Ectodermal cell (in vitro differentiated cells): ENCODE measurements around the gene ODR4. TPM values are rescaled to one million over a fixed set of nuclear protein-coding genes. Genes with fewer than 3 reads are reported as not detected.
A peak's percentile ranks its signal among the peaks of the same experiment; 100 is the strongest.
"Not testable (repeated sequence)": the region's sequence is repeated elsewhere in the genome, so short reads cannot be mapped to it uniquely, and the experiment has no call there.

ENCODE experiments used
- H3K27ac ChIP-seq: 2 replicates; pipeline ENCODE4 v1.7.0; 2013; ENCODE audit warnings: mild to moderate bottlenecking, low read depth, low read length; ENCODE audit not compliant: insufficient read depth, poor library complexity, severe bottlenecking
- H3K27me3 ChIP-seq: 2 replicates; pipeline ENCODE4 v1.7.0; 2013; ENCODE audit warnings: mild to moderate bottlenecking, low read length; ENCODE audit not compliant: insufficient read depth, control insufficient read depth, poor library complexity, severe bottlenecking
- H3K36me3 ChIP-seq: one replicate; pipeline ENCODE4 v1.7.0; 2013; ENCODE audit warnings: low read length; ENCODE audit not compliant: control insufficient read depth, insufficient read depth
- H3K4me1 ChIP-seq: one replicate; pipeline ENCODE4 v1.7.0; 2013; ENCODE audit warnings: low read length; ENCODE audit not compliant: control insufficient read depth, insufficient read depth
- H3K4me3 ChIP-seq: 2 replicates; pipeline ENCODE4 v1.7.0; 2013; ENCODE audit warnings: low read depth, low read length, control low read depth; ENCODE audit not compliant: insufficient read depth
- H3K9me3 ChIP-seq: 2 replicates; pipeline ENCODE4 v1.7.0; 2013; ENCODE audit warnings: mild to moderate bottlenecking, low read length, moderate library complexity; ENCODE audit not compliant: control insufficient read depth
- WGBS, 2 experiments: methylation state at CpG; one replicate each; pipeline ENCODE4 v1.1.7; 2013; ENCODE audit warnings: missing lambda C conversion rate in 2 of 2; 5-methylcytosine and 5-hydroxymethylcytosine counted together
- polyA plus RNA-seq, 4 experiments: library from polyadenylated mRNA; stranded (reverse); fragments of 50-300 nt; gene quantifications; one replicate each; pipeline ENCODE4 v1.2.3, GENCODE V29; 2013

The ODR4 gene
- polyA plus RNA-seq (2013, experiment 1 of 4): 26.2 TPM
- polyA plus RNA-seq (2013, experiment 2 of 4): 22.9 TPM
- 21.9 TPM for polyA plus RNA-seq (2013, experiment 3 of 4)
- 26.9 TPM for polyA plus RNA-seq (2013, experiment 4 of 4)

DNA sequence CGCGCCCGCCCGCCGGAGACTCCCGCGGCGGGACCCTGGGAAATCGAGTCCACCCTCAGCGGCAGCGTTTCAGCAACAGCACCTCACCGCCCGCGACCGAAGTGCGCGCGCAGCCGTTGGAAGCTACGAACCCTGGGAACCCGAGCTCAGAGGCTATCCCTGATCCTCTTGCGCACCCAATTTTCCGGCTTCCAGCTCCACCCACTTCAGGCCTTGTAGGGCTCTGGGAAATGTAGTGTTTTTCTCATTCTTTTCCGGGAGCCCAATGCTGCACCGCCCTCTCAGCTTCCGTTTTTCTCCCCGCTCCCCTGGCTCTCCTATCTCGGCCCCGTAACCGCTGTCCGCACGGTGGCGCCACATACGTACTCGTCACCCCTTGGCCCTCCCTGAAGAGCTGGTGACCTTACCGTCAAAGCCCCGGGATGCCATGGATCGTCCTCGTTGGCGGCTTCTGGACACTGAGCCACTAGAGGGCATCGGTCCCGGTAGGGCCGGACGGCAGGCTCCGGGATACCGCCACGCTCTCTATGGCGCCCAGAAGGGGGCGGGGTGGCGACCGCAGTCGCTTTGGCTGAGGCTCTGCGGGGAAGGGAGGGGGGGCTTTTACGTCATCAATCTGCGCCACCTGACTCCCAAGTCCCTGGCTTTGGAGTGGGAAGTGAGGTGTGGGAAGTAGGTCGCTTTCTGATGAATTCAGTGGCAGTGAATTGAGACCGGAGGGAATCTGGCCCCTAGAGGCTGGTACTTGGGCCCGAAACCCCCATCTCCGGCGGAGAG, at the start of gene ODR4, which contains the start of gene TPR:
ODR4 (plus strand) TSS at position 687 of the 777 bp plus-strand sequence. CDS start 3,948 bp downstream, outside the sequence.
TPR (minus strand) TSS at position 102 of the 777 bp plus-strand sequence. CDS start 225 bp downstream, outside the sequence.
- Histone ChIP-seq H3K27me3 (no peaks in the 10 kb centered on the region), H3K36me3 (peaks cover 15% of the 10 kb centered on the region), H3K9me3 (no peaks in the 10 kb centered on the region), H3K4me1 (peaks cover 6% of the 10 kb centered on the region), H3K27ac (peak within 1 kb of the TSS; percentile 99), H3K4me3 (peak within 1 kb of the TSS; percentile 90)
- WGBS, 2 experiments: 0% methylated on average over 60 of the region's 60 CpGs

- WGBS, 2 experiments: 92 to 93% methylated on average over 1 of the region's 1 CpG
- no peaks in the 10 kb centered on the region for H3K4me1 ChIP-seq
- no peak overlapping the region for H3K27ac ChIP-seq
- H3K4me3 ChIP-seq: no peak overlapping the region
- peaks cover 39% of the 10 kb centered on the region for H3K36me3 ChIP-seq
- no peaks in the 10 kb centered on the region for H3K9me3 ChIP-seq
- no peaks in the 10 kb centered on the region for H3K27me3 ChIP-seq
These were observed 49.6 kb upstream of the ODR4 start for GRCh38 chr1:186326009-186326408.

- WGBS, 2 experiments: 96 to 100% methylated on average over 1 of the region's 1 CpG
- Histone ChIP-seq H3K36me3 (peaks cover 34% of the 10 kb centered on the region), H3K9me3 (no peaks in the 10 kb centered on the region)
These were observed 48.3 kb upstream of the ODR4 start for GRCh38 chr1:186327331-186327730.

GRCh38 chr1:186330758-186331157, 44.9 kb upstream of the ODR4 start:
- Histone ChIP-seq H3K4me1 (no peaks in the 10 kb centered on the region), H3K4me3 (no peak overlapping the region), H3K36me3 (peaks cover 44% of the 10 kb centered on the region), H3K27me3 (no peaks in the 10 kb centered on the region), H3K9me3 (no peaks in the 10 kb centered on the region), H3K27ac (no peak overlapping the region)
- 89 to 100% methylated on average over 1 of the region's 1 CpG for WGBS, 2 experiments

More at GRCh38 chr1:186327331-186327730, 48.3 kb upstream of the ODR4 start:
- no peak overlapping the region for H3K4me3 ChIP-seq
- H3K27me3 ChIP-seq: no peaks in the 10 kb centered on the region
- no peak overlapping the region for H3K27ac ChIP-seq
- H3K4me1 ChIP-seq: no peaks in the 10 kb centered on the region

GRCh38 chr1:186337554-186337953, 38.1 kb upstream of the ODR4 start:
- H3K4me3 ChIP-seq: no peak overlapping the region
- H3K9me3 ChIP-seq: no peaks in the 10 kb centered on the region
- H3K4me1 ChIP-seq: no peaks in the 10 kb centered on the region
- H3K27ac ChIP-seq: no peak overlapping the region
- no CpG with 5 or more reads among the region's 2 CpGs for WGBS, 2 experiments
- peaks cover 52% of the 10 kb centered on the region for H3K36me3 ChIP-seq
- H3K27me3 ChIP-seq: no peaks in the 10 kb centered on the region

GRCh38 chr1:186340772-186341171, 34.9 kb upstream of the ODR4 start:
- 93 to 96% methylated on average over 4 to 5 of the region's 5 CpGs for WGBS, 2 experiments
- no peak overlapping the region for H3K4me3 ChIP-seq
- H3K36me3 ChIP-seq: peaks cover 51% of the 10 kb centered on the region
- no peaks in the 10 kb centered on the region for H3K9me3 ChIP-seq
- H3K4me1 ChIP-seq: no peaks in the 10 kb centered on the region
- H3K27me3 ChIP-seq: no peaks in the 10 kb centered on the region
- H3K27ac ChIP-seq: no peak overlapping the region

- H3K9me3 ChIP-seq, H3K27ac ChIP-seq, H3K4me1 ChIP-seq, H3K4me3 ChIP-seq, H3K27me3 ChIP-seq: not testable (repeated sequence)
- WGBS, 2 experiments: 95 to 97% methylated on average over 7 to 8 of the region's 8 CpGs
- H3K36me3 ChIP-seq: peaks cover 51% of the 10 kb centered on the region
These were observed 27.6 kb upstream of the ODR4 start for GRCh38 chr1:186347837-186348691.

GRCh38 chr1:186374303-186375151, 1.1 kb upstream of the ODR4 start:
- H3K27me3 ChIP-seq: no peaks in the 10 kb centered on the region
- peaks cover 6% of the 10 kb centered on the region for H3K4me1 ChIP-seq
- peak overlapping the region; percentile 90 for H3K4me3 ChIP-seq
- H3K27ac ChIP-seq: peak overlapping the region; percentile 99
- 1% methylated on average over 37 of the region's 37 CpGs for WGBS, 2 experiments
- peaks cover 15% of the 10 kb centered on the region for H3K36me3 ChIP-seq
- H3K9me3 ChIP-seq: no peaks in the 10 kb centered on the region

DNA sequence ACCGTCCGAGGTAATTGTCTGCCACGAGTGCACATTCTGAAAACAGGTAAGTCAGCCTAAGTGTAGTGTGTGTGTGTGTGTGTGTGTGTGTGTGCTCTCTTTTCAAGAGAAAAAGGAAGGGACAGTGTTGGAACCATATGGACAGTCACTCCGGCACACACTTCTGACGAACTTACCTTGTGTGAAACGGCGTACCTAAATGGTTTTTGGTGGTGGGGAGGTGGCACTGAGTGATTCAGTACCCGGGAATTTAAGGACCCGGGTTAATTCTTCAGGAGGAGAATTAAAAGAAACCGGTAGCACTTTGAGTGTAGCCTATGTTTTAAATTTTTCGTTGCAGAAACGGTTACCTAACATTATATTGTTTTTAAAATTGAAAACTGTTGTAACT, 286 bp downstream of the ODR4 start:
- Histone ChIP-seq H3K4me1 (peaks cover 6% of the 10 kb centered on the region), H3K9me3 (no peaks in the 10 kb centered on the region), H3K4me3 (peak overlapping the region; percentile 90), H3K27me3 (no peaks in the 10 kb centered on the region), H3K36me3 (peaks cover 16% of the 10 kb centered on the region), H3K27ac (peak overlapping the region; percentile 99)
- 1% methylated on average over 10 of the region's 12 CpGs for WGBS, 2 experiments
